DOHH2 (cell line): Measurements from ENCODE around the gene AKT2.

ENCODE experiments used
- H3F3A ChIP-seq: fragments of 200-600 bp; sonication (generic), shearing (Covaris generic); 2 replicates; pipeline ENCODE4 v1.6.0; 2016; ENCODE audit warnings: antibody characterized with exemption, mild to moderate bottlenecking; ENCODE audit not compliant: control insufficient read depth, insufficient read depth
- H3K27ac ChIP-seq: fragments of 200-600 bp; sonication (generic); 2 replicates; pipeline ENCODE4 v1.5.1; 2014; ENCODE audit warnings: low read depth, mild to moderate bottlenecking, low read length, moderate library complexity
- H3K27me3 ChIP-seq: fragments of 200-600 bp; sonication (generic); 2 replicates; pipeline ENCODE4 v1.6.1; 2014; ENCODE audit warnings: mild to moderate bottlenecking, low read length, mixed read lengths; ENCODE audit not compliant: control insufficient read depth
- H3K36me3 ChIP-seq: fragments of 200-600 bp; sonication (generic); 2 replicates; pipeline ENCODE4 v1.6.1; 2014; ENCODE audit warnings: mild to moderate bottlenecking, low read length, moderate library complexity, mixed read lengths; ENCODE audit not compliant: control insufficient read depth
- H3K4me1 ChIP-seq: fragments of 200-600 bp; sonication (generic); 2 replicates; pipeline ENCODE4 v1.6.1; 2014; ENCODE audit warnings: mild to moderate bottlenecking, low read length, mixed read lengths; ENCODE audit not compliant: control insufficient read depth
- H3K4me2 ChIP-seq: fragments of 200-600 bp; sonication (generic); 2 replicates; pipeline ENCODE4 v1.6.0; 2014; ENCODE audit warnings: mild to moderate bottlenecking, low read length, moderate library complexity
- H3K4me3 ChIP-seq: fragments of 200-600 bp; sonication (generic); 2 replicates; pipeline ENCODE4 v1.5.1; 2014; ENCODE audit warnings: mild to moderate bottlenecking, low read length, mixed read lengths
- H3K79me2 ChIP-seq: fragments of 200-600 bp; sonication (generic); 2 replicates; pipeline ENCODE4 v1.6.1; 2014; ENCODE audit warnings: mild to moderate bottlenecking, low read length, mixed read lengths; ENCODE audit not compliant: control insufficient read depth
- H3K9me2 ChIP-seq: fragments of 200-600 bp; sonication (generic); replicated peaks from 2 replicates; pipeline ENCODE4 v1.6.1; 2014; ENCODE audit warnings: mild to moderate bottlenecking, low read length, mixed read lengths; ENCODE audit not compliant: control insufficient read depth
- H3K9me3 ChIP-seq: fragments of 200-600 bp; sonication (generic); 2 replicates; pipeline ENCODE4 v1.6.1; 2014; ENCODE audit warnings: antibody characterized with exemption, low read length, mixed read lengths; ENCODE audit not compliant: control insufficient read depth, insufficient read depth
- H4K20me1 ChIP-seq: fragments of 200-600 bp; sonication (generic); 2 replicates; pipeline ENCODE4 v1.6.0; 2014; ENCODE audit warnings: low read depth, mild to moderate bottlenecking, antibody characterized with exemption, low read length, moderate library complexity; ENCODE audit not compliant: control insufficient read depth, insufficient read depth
- EZH2phosphoT487 ChIP-seq: fragments of 200-600 bp; sonication (generic); IDR thresholded peaks from 2 replicates; pipeline ENCODE4 v1.6.1; 2017; ENCODE audit warnings: borderline replicate concordance, mild to moderate bottlenecking, antibody characterized with exemption, low read length, moderate library complexity, mixed read lengths
- TF ChIP-seq, protein P1 (sequence below): fragments of 200-600 bp; sonication (generic); IDR thresholded peaks from one replicate; pipeline ENCODE4 v1.5.1; 2014; ENCODE audit warnings: antibody characterized with exemption, mild to moderate bottlenecking, low read depth, low read length; ENCODE audit not compliant: poor library complexity, severe bottlenecking

Gene AKT2

DNA sequence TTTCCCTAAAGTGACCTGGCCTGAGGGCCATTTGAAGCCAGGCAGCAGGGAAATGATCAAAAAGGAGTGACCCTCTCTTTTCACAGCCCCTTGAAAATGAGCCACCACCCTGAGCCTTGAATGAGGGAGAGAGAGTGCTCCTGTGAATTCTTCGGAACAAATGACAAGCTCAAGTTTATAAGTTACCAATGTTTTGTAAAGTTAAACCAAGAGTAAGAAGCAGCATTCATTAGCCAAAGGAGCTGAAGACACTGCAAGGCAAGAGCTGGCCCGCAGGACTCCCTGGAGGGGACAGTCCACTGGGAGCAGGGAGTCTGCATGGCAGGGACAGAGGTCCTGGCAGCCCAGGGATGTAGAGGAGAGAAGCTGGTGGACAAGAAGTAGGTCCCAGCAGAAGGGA is 42.0 kb downstream of the AKT2 start:
- H3K27me3 ChIP-seq: no peaks in the 10 kb centered on the region
- no peaks in the 10 kb centered on the region for H4K20me1 ChIP-seq
- TF ChIP-seq, protein P1, sequence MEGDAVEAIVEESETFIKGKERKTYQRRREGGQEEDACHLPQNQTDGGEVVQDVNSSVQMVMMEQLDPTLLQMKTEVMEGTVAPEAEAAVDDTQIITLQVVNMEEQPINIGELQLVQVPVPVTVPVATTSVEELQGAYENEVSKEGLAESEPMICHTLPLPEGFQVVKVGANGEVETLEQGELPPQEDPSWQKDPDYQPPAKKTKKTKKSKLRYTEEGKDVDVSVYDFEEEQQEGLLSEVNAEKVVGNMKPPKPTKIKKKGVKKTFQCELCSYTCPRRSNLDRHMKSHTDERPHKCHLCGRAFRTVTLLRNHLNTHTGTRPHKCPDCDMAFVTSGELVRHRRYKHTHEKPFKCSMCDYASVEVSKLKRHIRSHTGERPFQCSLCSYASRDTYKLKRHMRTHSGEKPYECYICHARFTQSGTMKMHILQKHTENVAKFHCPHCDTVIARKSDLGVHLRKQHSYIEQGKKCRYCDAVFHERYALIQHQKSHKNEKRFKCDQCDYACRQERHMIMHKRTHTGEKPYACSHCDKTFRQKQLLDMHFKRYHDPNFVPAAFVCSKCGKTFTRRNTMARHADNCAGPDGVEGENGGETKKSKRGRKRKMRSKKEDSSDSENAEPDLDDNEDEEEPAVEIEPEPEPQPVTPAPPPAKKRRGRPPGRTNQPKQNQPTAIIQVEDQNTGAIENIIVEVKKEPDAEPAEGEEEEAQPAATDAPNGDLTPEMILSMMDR: no peak
- TF ChIP-seq EZH2phosphoT487: no peak
- H3K79me2 ChIP-seq: 0 out of 2 replicates have a peak, but pooled peaks cover 2% of the 10 kb centered on the region
- H3F3A ChIP-seq: no peaks in the 10 kb centered on the region
- H3K36me3 ChIP-seq: peaks cover 34% of the 10 kb centered on the region
- H3K4me3 ChIP-seq: no peak overlapping the region
- H3K4me1 ChIP-seq: no peaks in the 10 kb centered on the region
- no peak overlapping the region for H3K4me2 ChIP-seq
- H3K9me3 ChIP-seq: no peaks in the 10 kb centered on the region
- no peaks in the 10 kb centered on the region for H3K9me2 ChIP-seq
- H3K27ac ChIP-seq: no peak overlapping the region

DNA sequence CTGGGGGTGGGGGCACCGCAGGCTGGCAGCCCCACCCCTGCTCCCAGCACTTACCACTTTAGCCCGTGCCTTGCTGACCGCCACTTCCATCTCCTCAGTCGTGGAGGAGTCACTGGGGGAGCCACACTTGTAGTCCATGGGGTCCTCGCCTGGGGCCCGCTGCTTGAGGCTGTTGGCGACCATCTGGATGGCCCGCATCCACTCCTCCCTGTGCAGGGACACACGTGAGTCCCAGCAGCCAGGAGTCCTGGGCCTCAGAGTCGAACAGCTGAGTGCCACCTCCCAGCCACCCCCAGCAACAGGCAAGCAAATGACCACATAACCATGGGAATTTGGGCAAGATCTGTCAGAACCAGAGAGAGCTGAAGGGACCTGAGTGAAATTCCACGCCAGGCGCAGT is 42.7 kb downstream of the AKT2 start:
- Histone ChIP-seq H3K27ac (no peak overlapping the region), H3K36me3 (peaks cover 39% of the 10 kb centered on the region), H4K20me1 (no peaks in the 10 kb centered on the region)

DNA sequence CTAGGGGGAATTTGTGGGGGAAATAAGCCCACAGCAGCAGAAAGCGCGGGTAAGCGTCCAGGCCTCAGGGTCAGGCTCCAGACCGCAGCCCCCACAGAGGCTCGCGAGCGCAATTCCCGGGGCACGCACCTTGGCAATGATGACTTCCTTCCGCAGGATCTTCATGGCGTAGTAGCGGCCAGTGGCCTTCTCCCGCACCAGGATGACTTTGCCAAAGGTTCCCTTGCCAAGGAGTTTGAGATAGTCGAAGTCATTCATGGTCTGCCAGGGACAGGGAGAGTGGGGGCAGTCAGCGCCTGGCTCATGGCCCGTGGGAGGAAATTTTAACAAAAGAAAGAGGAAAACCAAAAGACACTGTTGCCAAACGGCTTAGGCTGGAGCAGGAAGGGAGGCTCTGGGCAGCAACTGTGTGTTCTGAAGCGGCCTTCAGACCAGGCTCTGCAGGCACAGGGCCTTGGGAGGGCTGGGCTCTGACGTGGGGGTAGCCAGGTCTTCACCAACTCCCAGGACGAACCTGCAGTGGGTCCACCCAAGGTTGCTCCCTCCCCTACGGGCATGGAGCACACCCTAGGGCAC is 43.2 kb downstream of the AKT2 start:
- Histone ChIP-seq H4K20me1 (no peaks in the 10 kb centered on the region), H3K9me3 (no peaks in the 10 kb centered on the region)

More for the DNA sequence above, 42.7 kb downstream of the AKT2 start:
- TF ChIP-seq, protein P1: no peak
- TF ChIP-seq EZH2phosphoT487: no peak
- 0 out of 2 replicates have a peak, but pooled peaks cover 2% of the 10 kb centered on the region for H3K79me2 ChIP-seq
- H3F3A ChIP-seq: no peaks in the 10 kb centered on the region
- no peaks in the 10 kb centered on the region for H3K9me2 ChIP-seq
- H3K4me1 ChIP-seq: no peaks in the 10 kb centered on the region
- H3K4me2 ChIP-seq: no peak overlapping the region
- no peaks in the 10 kb centered on the region for H3K9me3 ChIP-seq
- no peak overlapping the region for H3K4me3 ChIP-seq
- no peaks in the 10 kb centered on the region for H3K27me3 ChIP-seq

More for the DNA sequence above, 43.2 kb downstream of the AKT2 start:
- H3K4me1 ChIP-seq: no peaks in the 10 kb centered on the region
- peaks cover 38% of the 10 kb centered on the region for H3K36me3 ChIP-seq
- 0 out of 2 replicates have a peak, but pooled peaks cover 2% of the 10 kb centered on the region for H3K79me2 ChIP-seq
- H3K27ac ChIP-seq: no peak overlapping the region
- no peaks in the 10 kb centered on the region for H3K27me3 ChIP-seq
- no peak overlapping the region for H3K4me3 ChIP-seq
- no peak overlapping the region for H3K4me2 ChIP-seq
- TF ChIP-seq, protein P1: no peak
- no peak for TF ChIP-seq EZH2phosphoT487
- no peaks in the 10 kb centered on the region for H3K9me2 ChIP-seq
- H3F3A ChIP-seq: no peaks in the 10 kb centered on the region
